IPS-11a (cell line): Measurements from ENCODE around the gene ZNF506.
A peak's percentile ranks its signal among the peaks of the same experiment; 100 is the strongest.
"Not testable (repeated sequence)": the region's sequence is repeated elsewhere in the genome, so short reads cannot be mapped to it uniquely, and the experiment has no call there.

Experiments used
- H3K4me3 ChIP-seq: one replicate; pipeline ENCODE4 v1.5.1; 2013; ENCODE audit warnings: low read depth, low read length, control low read depth

Gene ZNF506

GRCh38 chr19:19781791-19782190 is 39.8 kb downstream of the ZNF506 start:
- not testable (repeated sequence) for H3K4me3 ChIP-seq

GRCh38 chr19:19778666-19779065 is 42.9 kb downstream of the ZNF506 start:
- no peak overlapping the region for H3K4me3 ChIP-seq

- peak overlapping the region; percentile 92 for H3K4me3 ChIP-seq
Measured at GRCh38 chr19:19777692-19778091, 43.9 kb downstream of the ZNF506 start.

GRCh38 chr19:19776206-19777008 is 45.1 kb downstream of the ZNF506 start:
- peak overlapping the region; percentile 92 for H3K4me3 ChIP-seq

- peak overlapping the region; percentile 92 for H3K4me3 ChIP-seq
Measured at GRCh38 chr19:19775891-19776205, 45.7 kb downstream of the ZNF506 start.

- H3K4me3 ChIP-seq, result no peak overlapping the region
Measured at GRCh38 chr19:19774354-19775033, 47.1 kb downstream of the ZNF506 start.

GRCh38 chr19:19771963-19772362 is 49.6 kb downstream of the ZNF506 start:
- not testable (repeated sequence) for H3K4me3 ChIP-seq

- not testable (repeated sequence) for H3K4me3 ChIP-seq
Measured at GRCh38 chr19:19769971-19770370, 51.6 kb downstream of the ZNF506 start.

- H3K4me3 ChIP-seq, result no peak overlapping the region
Measured at GRCh38 chr19:19758164-19758563, 63.4 kb downstream of the ZNF506 start.

- H3K4me3 ChIP-seq, result no peak overlapping the region
Measured at GRCh38 chr19:19752760-19753403, 68.7 kb downstream of the ZNF506 start.

GRCh38 chr19:19751846-19752245 is 69.7 kb downstream of the ZNF506 start:
- H3K4me3 ChIP-seq, result no peak overlapping the region

- no peak overlapping the region for H3K4me3 ChIP-seq
Measured at GRCh38 chr19:19750842-19751790, 70.4 kb downstream of the ZNF506 start.

- no peak overlapping the region for H3K4me3 ChIP-seq
Measured at GRCh38 chr19:19749908-19750841, 71.4 kb downstream of the ZNF506 start.

GRCh38 chr19:19749117-19749907 is 72.2 kb downstream of the ZNF506 start:
- H3K4me3 ChIP-seq, result no peak overlapping the region

GRCh38 chr19:19748249-19748938 is 73.2 kb downstream of the ZNF506 start:
- H3K4me3 ChIP-seq, result no peak overlapping the region

- no peak overlapping the region for H3K4me3 ChIP-seq
Measured at GRCh38 chr19:19747357-19748220, 74.0 kb downstream of the ZNF506 start.
